C4-2B (cell line): Measurements from ENCODE around the gene B3GAT1.

Source experiments
- H3K27ac ChIP-seq: fragments of 450-650 bp; 2 replicates; pipeline ENCODE4 v1.5.1; 2017
- CTCF ChIP-seq: fragments of 450-650 bp; conservative IDR thresholded peaks from 2 replicates; pipeline ENCODE4 v1.5.1; 2017; ENCODE audit warnings: mild to moderate bottlenecking
- ZFX ChIP-seq: fragments of 450-650 bp; IDR thresholded peaks from 2 replicates; pipeline ENCODE4 v1.6.1; 2017

The B3GAT1 gene

DNA sequence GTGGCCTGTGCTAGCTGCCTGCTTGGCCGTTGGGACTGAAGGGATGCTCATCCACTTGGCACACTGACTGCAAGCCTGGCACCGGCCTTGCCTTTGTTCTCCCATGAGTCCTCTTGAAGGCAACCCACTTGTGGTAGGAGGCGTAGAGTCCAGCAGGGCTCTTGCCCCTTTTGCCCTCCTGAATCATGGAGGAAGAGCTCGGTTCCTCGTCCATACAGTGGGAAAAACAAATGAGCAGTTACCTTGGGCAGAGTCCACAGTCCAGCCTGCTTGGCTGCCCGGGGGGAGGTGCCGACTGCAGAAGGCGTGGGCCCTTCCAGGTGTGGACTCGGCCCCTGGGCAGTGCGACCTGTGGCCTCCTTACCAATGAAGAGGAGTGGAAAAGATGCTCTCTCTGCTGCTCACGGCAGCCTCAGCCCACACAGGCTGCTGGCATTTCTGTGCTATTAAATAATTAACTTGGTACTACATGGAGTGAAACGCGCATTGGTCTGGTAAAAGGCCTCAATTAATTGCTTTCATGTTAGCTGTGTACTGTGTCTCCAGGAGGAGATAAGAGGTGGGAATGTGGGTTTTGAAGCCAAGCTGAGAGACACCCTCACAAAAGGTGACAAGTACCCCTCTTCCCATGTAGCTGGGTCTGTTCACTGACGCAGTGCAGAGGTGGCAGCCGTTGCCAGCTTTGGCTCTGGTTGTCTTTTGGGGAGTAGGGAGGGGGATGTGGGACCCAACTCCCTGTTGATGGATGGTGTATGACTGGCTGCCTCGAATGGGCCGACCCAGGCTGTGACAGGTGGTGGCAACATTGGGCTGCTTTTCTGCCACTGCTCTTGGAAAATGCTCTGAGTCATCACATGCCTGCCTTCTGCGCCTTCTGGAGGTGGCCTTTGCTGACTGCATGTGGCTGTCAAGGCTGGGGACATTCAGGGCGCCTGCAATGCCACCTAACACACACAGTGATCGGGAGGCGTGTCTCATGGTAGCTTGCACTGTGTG, 26.8 kb upstream of the B3GAT1 start:
- H3K27ac ChIP-seq: no peak overlapping the region
- TF ChIP-seq CTCF: no peak
- TF ChIP-seq ZFX: no peak

- H3K27ac ChIP-seq: no peak overlapping the region
- TF ChIP-seq CTCF: no peak
- TF ChIP-seq ZFX: no peak
Measured at GRCh38 chr11:134437821-134438220, 25.8 kb upstream of the B3GAT1 start.

DNA sequence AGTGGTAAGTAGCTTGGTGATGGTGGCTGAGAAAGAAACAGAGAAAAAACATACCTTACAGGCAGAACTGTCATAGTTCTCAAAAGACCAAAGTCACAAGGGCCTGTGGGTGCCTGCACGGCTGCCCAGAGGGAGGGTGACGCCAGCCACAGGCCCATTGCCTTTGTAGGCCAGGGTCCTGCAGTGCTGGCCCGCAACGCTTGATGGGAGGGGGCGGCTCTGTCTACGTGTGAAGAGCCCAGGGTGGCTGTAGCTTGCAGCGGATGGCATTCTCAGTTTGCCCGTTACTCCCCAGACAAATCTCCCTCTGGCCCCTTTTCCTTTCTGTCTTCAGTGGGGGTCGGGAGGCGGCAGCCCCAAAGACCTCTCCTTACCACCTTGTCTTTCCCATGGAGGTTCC, 24.7 kb upstream of the B3GAT1 start:
- no peak for TF ChIP-seq ZFX
- no peak for TF ChIP-seq CTCF
- H3K27ac ChIP-seq: no peak overlapping the region

- TF ChIP-seq CTCF: no peak
- no peak for TF ChIP-seq ZFX
- H3K27ac ChIP-seq: no peak overlapping the region
Measured at GRCh38 chr11:134433806-134434205, 21.8 kb upstream of the B3GAT1 start.

DNA sequence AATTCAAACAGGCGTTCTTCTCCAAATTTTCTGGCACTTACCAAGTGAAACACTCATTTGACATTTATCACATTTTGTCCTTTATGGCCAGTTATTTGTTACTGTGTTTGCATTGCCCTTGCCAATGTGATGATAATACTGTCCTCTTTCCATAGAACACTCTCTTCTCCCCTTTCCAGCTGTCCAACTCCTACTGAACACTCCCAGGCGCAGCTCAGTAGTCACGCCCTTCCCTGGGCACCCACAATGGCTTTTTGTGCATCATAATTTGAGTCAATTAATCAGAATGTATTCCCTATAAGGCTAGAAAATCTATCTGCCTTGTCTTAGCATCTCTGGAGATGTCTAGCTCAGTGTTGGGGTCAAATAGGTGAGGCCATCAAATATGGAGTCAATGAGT, 21.2 kb upstream of the B3GAT1 start:
- no peak overlapping the region for H3K27ac ChIP-seq
- no peak for TF ChIP-seq CTCF
- no peak for TF ChIP-seq ZFX

DNA sequence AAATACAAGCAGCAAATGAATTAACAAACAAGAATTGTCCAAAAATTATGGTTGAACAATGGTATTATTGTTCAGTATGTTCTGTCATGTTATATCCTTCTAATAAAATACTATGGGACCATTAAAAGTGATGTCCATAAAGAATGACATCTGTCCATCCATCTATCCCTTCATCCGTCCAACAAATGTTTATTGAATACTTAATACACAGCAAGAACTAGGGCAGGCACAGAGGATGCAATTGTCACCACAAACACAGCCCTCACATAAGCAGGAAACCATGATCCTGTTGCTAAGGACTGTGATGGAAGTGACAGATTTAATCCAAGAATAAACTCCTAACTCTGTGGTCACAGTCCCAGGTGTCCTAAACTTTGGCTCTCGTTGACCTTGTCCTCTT, 20.7 kb upstream of the B3GAT1 start:
- TF ChIP-seq ZFX (no peak), CTCF (no peak)
- no peak overlapping the region for H3K27ac ChIP-seq

DNA sequence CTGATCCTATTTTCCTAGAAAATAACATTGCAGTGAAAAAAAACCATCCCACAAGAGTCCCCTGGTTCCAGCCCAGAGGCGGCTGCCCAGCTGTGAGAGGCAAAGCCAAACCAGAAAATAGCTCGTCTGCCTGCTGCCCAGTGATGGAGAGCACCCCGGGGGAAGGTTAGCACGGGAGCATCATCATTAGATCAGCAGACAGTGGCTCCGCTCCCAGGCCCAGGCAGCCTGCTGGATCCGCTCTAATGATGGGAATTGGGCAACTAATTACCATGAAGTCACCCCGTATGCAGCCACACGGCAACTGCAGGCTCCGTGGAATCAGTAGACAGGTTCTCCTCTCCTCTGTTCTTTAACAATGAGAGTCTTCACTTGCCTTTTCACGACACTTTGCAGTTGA, 17.1 kb upstream of the B3GAT1 start:
- H3K27ac ChIP-seq: no peak overlapping the region

More for the DNA sequence above, 17.1 kb upstream of the B3GAT1 start:
- no peak for TF ChIP-seq ZFX
- TF ChIP-seq CTCF: no peak
